BLaER1 (cell line): Measurements from ENCODE around the gene OR5AU1.

ENCODE experiments used
- H3K27ac ChIP-seq: shearing (Covaris generic); formaldehyde crosslinking; 2 replicates; pipeline ENCODE4 v1.8.1; 2022
- H3K27me3 ChIP-seq: shearing (Covaris generic); formaldehyde crosslinking; 2 replicates; pipeline ENCODE4 v1.8.1; 2022
- H3K36me3 ChIP-seq: shearing (Covaris generic); formaldehyde crosslinking; 2 replicates; pipeline ENCODE4 v1.8.1; 2022
- H3K4me1 ChIP-seq: shearing (Covaris generic); formaldehyde crosslinking; 2 replicates; pipeline ENCODE4 v1.8.1; 2022
- H3K4me2 ChIP-seq: shearing (Covaris generic); formaldehyde crosslinking; 2 replicates; pipeline ENCODE4 v1.8.1; 2022
- H3K4me3 ChIP-seq: shearing (Covaris generic); formaldehyde crosslinking; 2 replicates; pipeline ENCODE4 v1.8.1; 2022
- H3K9ac ChIP-seq: shearing (Covaris generic); formaldehyde crosslinking; 2 replicates; pipeline ENCODE4 v1.8.1; 2022
- H3K9me3 ChIP-seq: shearing (Covaris generic); formaldehyde crosslinking; 2 replicates; pipeline ENCODE4 v1.8.1; 2022
- H4K20me1 ChIP-seq: shearing (Covaris generic); formaldehyde crosslinking; 2 replicates; pipeline ENCODE4 v1.8.1; 2022
- Cebpa-rat ChIP-seq: shearing (Covaris generic); IDR thresholded peaks from 2 replicates; pipeline ENCODE4 v1.8.1; 2022

The OR5AU1 gene

GRCh38 chr14:21149641-21150367 lies 6.1 kb downstream of the OR5AU1 start:
- Histone ChIP-seq H3K4me1 (no peaks in the 10 kb centered on the region), H3K4me2 (no peak overlapping the region)
- TF ChIP-seq Cebpa-rat: no peak

GRCh38 chr14:21145437-21145836 lies 10.4 kb downstream of the OR5AU1 start:
- Histone ChIP-seq H3K27ac (no peak overlapping the region), H3K36me3 (no peaks in the 10 kb centered on the region), H3K4me3 (no peak overlapping the region), H3K9me3 (peaks cover 27% of the 10 kb centered on the region), H3K27me3 (no peaks in the 10 kb centered on the region), H4K20me1 (no peaks in the 10 kb centered on the region), H3K4me2 (no peak overlapping the region), H3K9ac (no peak overlapping the region), H3K4me1 (no peaks in the 10 kb centered on the region)
- no peak for TF ChIP-seq Cebpa-rat

More at GRCh38 chr14:21149641-21150367, 6.1 kb downstream of the OR5AU1 start:
- Histone ChIP-seq H4K20me1 (no peaks in the 10 kb centered on the region), H3K27ac (no peak overlapping the region), H3K27me3 (no peaks in the 10 kb centered on the region), H3K4me3 (no peak overlapping the region), H3K36me3 (no peaks in the 10 kb centered on the region), H3K9me3 (peaks cover 19% of the 10 kb centered on the region), H3K9ac (no peak overlapping the region)

- Histone ChIP-seq H3K9me3 (peaks cover 27% of the 10 kb centered on the region), H3K4me1 (no peaks in the 10 kb centered on the region), H3K4me2 (no peak overlapping the region), H3K27me3 (no peaks in the 10 kb centered on the region), H3K27ac (no peak overlapping the region), H3K9ac (no peak overlapping the region), H3K4me3 (no peak overlapping the region), H3K36me3 (no peaks in the 10 kb centered on the region), H4K20me1 (no peaks in the 10 kb centered on the region)
- TF ChIP-seq Cebpa-rat: no peak
Observed at GRCh38 chr14:21142357-21142756, 13.5 kb downstream of the OR5AU1 start.

GRCh38 chr14:21136024-21136423 lies 19.8 kb downstream of the OR5AU1 start:
- no peaks in the 10 kb centered on the region for H4K20me1 ChIP-seq
- H3K9ac ChIP-seq: no peak overlapping the region
- H3K27me3 ChIP-seq: no peaks in the 10 kb centered on the region
- no peak overlapping the region for H3K27ac ChIP-seq
- no peak overlapping the region for H3K4me3 ChIP-seq
- no peak for TF ChIP-seq Cebpa-rat
- no peak overlapping the region for H3K4me2 ChIP-seq
- H3K9me3 ChIP-seq: peaks cover 2% of the 10 kb centered on the region; the same call in 1 of the 2 replicates
- H3K36me3 ChIP-seq: no peaks in the 10 kb centered on the region
- H3K4me1 ChIP-seq: no peaks in the 10 kb centered on the region

- no peaks in the 10 kb centered on the region for H3K27me3 ChIP-seq
- H3K4me2 ChIP-seq: no peak overlapping the region
- H3K9ac ChIP-seq: no peak overlapping the region
- no peaks in the 10 kb centered on the region for H4K20me1 ChIP-seq
- no peak overlapping the region for H3K4me3 ChIP-seq
- TF ChIP-seq Cebpa-rat: no peak
- H3K4me1 ChIP-seq: no peaks in the 10 kb centered on the region
- H3K9me3 ChIP-seq: peaks cover 6% of the 10 kb centered on the region; the same call in 1 of the 2 replicates
- H3K36me3 ChIP-seq: no peaks in the 10 kb centered on the region
- H3K27ac ChIP-seq: no peak overlapping the region
Observed at GRCh38 chr14:21133901-21134300, 22.0 kb downstream of the OR5AU1 start.

- H3K4me2 ChIP-seq: no peak overlapping the region
Observed at GRCh38 chr14:21123429-21123828, 32.4 kb downstream of the OR5AU1 start.

GRCh38 chr14:21121122-21121521 lies 34.7 kb downstream of the OR5AU1 start:
- no peak for TF ChIP-seq Cebpa-rat
- Histone ChIP-seq H3K36me3 (no peaks in the 10 kb centered on the region), H3K27ac (no peak overlapping the region), H3K9me3 (peaks cover 11% of the 10 kb centered on the region), H3K4me3 (no peak overlapping the region), H3K9ac (no peak overlapping the region), H4K20me1 (no peaks in the 10 kb centered on the region), H3K27me3 (no peaks in the 10 kb centered on the region), H3K4me1 (no peaks in the 10 kb centered on the region), H3K4me2 (no peak overlapping the region)

More at GRCh38 chr14:21123429-21123828, 32.4 kb downstream of the OR5AU1 start:
- Histone ChIP-seq H3K27ac (no peak overlapping the region), H3K27me3 (no peaks in the 10 kb centered on the region), H3K9ac (no peak overlapping the region), H3K4me3 (no peak overlapping the region), H3K36me3 (no peaks in the 10 kb centered on the region), H3K4me1 (no peaks in the 10 kb centered on the region), H4K20me1 (no peaks in the 10 kb centered on the region), H3K9me3 (peaks cover 11% of the 10 kb centered on the region)
- TF ChIP-seq Cebpa-rat: no peak

- TF ChIP-seq Cebpa-rat: no peak
Observed at GRCh38 chr14:21120686-21121085, 35.2 kb downstream of the OR5AU1 start.

GRCh38 chr14:21118933-21119332 lies 36.9 kb downstream of the OR5AU1 start:
- H3K27me3 ChIP-seq: no peaks in the 10 kb centered on the region
- no peaks in the 10 kb centered on the region for H3K4me1 ChIP-seq
- no peaks in the 10 kb centered on the region for H4K20me1 ChIP-seq
- no peak overlapping the region for H3K4me3 ChIP-seq
- H3K27ac ChIP-seq: no peak overlapping the region
- no peak overlapping the region for H3K4me2 ChIP-seq
- TF ChIP-seq Cebpa-rat: no peak
- H3K36me3 ChIP-seq: no peaks in the 10 kb centered on the region
- no peaks in the 10 kb centered on the region for H3K9me3 ChIP-seq
- no peak overlapping the region for H3K9ac ChIP-seq

More at GRCh38 chr14:21120686-21121085, 35.2 kb downstream of the OR5AU1 start:
- Histone ChIP-seq H3K27me3 (no peaks in the 10 kb centered on the region), H3K4me2 (no peak overlapping the region), H4K20me1 (no peaks in the 10 kb centered on the region), H3K9ac (no peak overlapping the region), H3K4me3 (no peak overlapping the region), H3K4me1 (no peaks in the 10 kb centered on the region), H3K27ac (no peak overlapping the region), H3K9me3 (peaks cover 7% of the 10 kb centered on the region), H3K36me3 (no peaks in the 10 kb centered on the region)

GRCh38 chr14:21113369-21113768 lies 42.5 kb downstream of the OR5AU1 start:
- Histone ChIP-seq H3K9me3 (no peaks in the 10 kb centered on the region), H3K4me2 (no peak overlapping the region), H3K9ac (no peak overlapping the region), H3K4me3 (no peak overlapping the region), H3K27me3 (no peaks in the 10 kb centered on the region), H3K27ac (no peak overlapping the region), H3K36me3 (no peaks in the 10 kb centered on the region), H4K20me1 (no peaks in the 10 kb centered on the region), H3K4me1 (no peaks in the 10 kb centered on the region)
- TF ChIP-seq Cebpa-rat: no peak
